H9 (cell line): ENCODE measurements around the gene PSMD8. TPM values are rescaled to one million over a fixed set of nuclear protein-coding genes. Genes with fewer than 3 reads are reported as not detected.

ENCODE experiments used
- DNase-seq: peaks from one replicate; pipeline ENCODE4 v3.0.0-alpha.2; 2017
- H2AFZ ChIP-seq: one replicate; pipeline ENCODE4 v1.6.1; 2013; ENCODE audit warnings: mild to moderate bottlenecking, low read length, control low read depth, moderate library complexity
- H2AK5ac ChIP-seq: 2 replicates; pipeline ENCODE4 v1.6.1; 2013; ENCODE audit warnings: low read length, control low read depth, mixed read lengths; ENCODE audit not compliant: insufficient read length
- H2BK120ac ChIP-seq: one replicate; pipeline ENCODE4 v1.6.1; 2013; ENCODE audit warnings: low read depth, mild to moderate bottlenecking, low read length, control low read depth, inconsistent platforms; ENCODE audit not compliant: poor library complexity, severe bottlenecking
- H2BK12ac ChIP-seq: 2 replicates; pipeline ENCODE4 v1.6.1; 2013; ENCODE audit warnings: low read length, control low read depth, mixed read lengths, low read depth; ENCODE audit not compliant: insufficient read length
- H2BK15ac ChIP-seq: 2 replicates; pipeline ENCODE4 v1.6.1; 2013; ENCODE audit warnings: low read depth, low read length, control low read depth
- H2BK20ac ChIP-seq: one replicate; pipeline ENCODE4 v1.6.1; 2013; ENCODE audit warnings: low read depth, mild to moderate bottlenecking, low read length, control low read depth, inconsistent platforms; ENCODE audit not compliant: poor library complexity, severe bottlenecking
- H2BK5ac ChIP-seq: 2 replicates; pipeline ENCODE4 v1.6.1; 2013; ENCODE audit warnings: low read length, control low read depth, mixed read lengths; ENCODE audit not compliant: insufficient read length
- H3K14ac ChIP-seq: 2 replicates; pipeline ENCODE4 v1.6.1; 2013; ENCODE audit warnings: low read length, control low read depth; ENCODE audit not compliant: insufficient read depth
- H3K18ac ChIP-seq: 2 replicates; pipeline ENCODE4 v1.6.1; 2013; ENCODE audit warnings: low read depth, mild to moderate bottlenecking, mixed read lengths, low read length, control low read depth; ENCODE audit not compliant: insufficient read length
- H3K23ac ChIP-seq: 2 replicates; pipeline ENCODE4 v1.6.1; 2013; ENCODE audit warnings: low read length, control low read depth, mixed read lengths, low read depth; ENCODE audit not compliant: insufficient read length
- H3K23me2 ChIP-seq: 2 replicates; pipeline ENCODE4 v1.6.1; 2013; ENCODE audit warnings: low read depth, mild to moderate bottlenecking, mixed read lengths, low read length, control low read depth; ENCODE audit not compliant: insufficient read length, poor library complexity, severe bottlenecking
- H3K27ac ChIP-seq: 2 replicates; pipeline ENCODE4 v1.5.1; 2013; ENCODE audit warnings: low read length, control low read depth, mixed read lengths, low read depth; ENCODE audit not compliant: insufficient read length
- H3K27me3 ChIP-seq: 2 replicates; pipeline ENCODE4 v1.6.1; 2013; ENCODE audit warnings: low read length, control low read depth, inconsistent platforms; ENCODE audit not compliant: insufficient read depth
- H3K4ac ChIP-seq: 2 replicates; pipeline ENCODE4 v1.6.1; 2013; ENCODE audit warnings: low read depth, mild to moderate bottlenecking, control low read depth, inconsistent platforms, low read length, moderate library complexity
- H3K4me1 ChIP-seq: 2 replicates; pipeline ENCODE4 v1.6.1; 2013; ENCODE audit warnings: low read length, control low read depth, inconsistent platforms; ENCODE audit not compliant: insufficient read depth
- H3K4me2 ChIP-seq: 2 replicates; pipeline ENCODE4 v1.6.1; 2013; ENCODE audit warnings: low read length, control low read depth, mixed read lengths; ENCODE audit not compliant: insufficient read length, insufficient read depth
- H3K56ac ChIP-seq: 2 replicates; pipeline ENCODE4 v1.6.1; 2013; ENCODE audit warnings: low read depth, mild to moderate bottlenecking, mixed read lengths, low read length, control low read depth; ENCODE audit not compliant: insufficient read length
- H3K79me1 ChIP-seq: 2 replicates; pipeline ENCODE4 v1.6.1; 2013; ENCODE audit warnings: low read depth, mild to moderate bottlenecking, moderate library complexity, low read length, control low read depth, inconsistent platforms; ENCODE audit not compliant: insufficient read depth, poor library complexity, severe bottlenecking
- H3K79me2 ChIP-seq: 2 replicates; pipeline ENCODE4 v1.6.1; 2013; ENCODE audit warnings: low read length, control low read depth, inconsistent platforms; ENCODE audit not compliant: insufficient read depth
- H3K9ac ChIP-seq: 2 replicates; pipeline ENCODE4 v1.6.1; 2013; ENCODE audit warnings: low read length, control low read depth, mixed read lengths; ENCODE audit not compliant: insufficient read length; ENCODE audit errors: extremely low read depth
- H3K9me3 ChIP-seq: one replicate; pipeline ENCODE4 v1.6.1; 2013; ENCODE audit warnings: low read depth, low read length, inconsistent platforms; ENCODE audit not compliant: control insufficient read depth
- H3T11ph ChIP-seq: one replicate; pipeline ENCODE4 v1.6.1; 2013; ENCODE audit warnings: mild to moderate bottlenecking, low read length, control low read depth, inconsistent platforms
- H4K20me1 ChIP-seq: one replicate; pipeline ENCODE4 v1.6.1; 2013; ENCODE audit not compliant: control insufficient read depth, insufficient read length, insufficient read depth
- H4K5ac ChIP-seq: 2 replicates; pipeline ENCODE4 v1.6.1; 2013; ENCODE audit warnings: low read depth, mild to moderate bottlenecking, mixed read lengths, low read length, control low read depth; ENCODE audit not compliant: insufficient read length
- H4K8ac ChIP-seq: replicated peaks from 2 replicates; pipeline ENCODE4 v1.6.1; 2013; ENCODE audit warnings: low read length, control low read depth, mixed read lengths, low read depth; ENCODE audit not compliant: insufficient read length
- H4K91ac ChIP-seq: 2 replicates; pipeline ENCODE4 v1.6.1; 2013; ENCODE audit warnings: low read depth, mild to moderate bottlenecking, moderate library complexity, mixed read lengths, low read length, control low read depth; ENCODE audit not compliant: insufficient read length
- H3K27ac Mint-ChIP-seq, 3 experiments: 2 replicates in 2 of 3; 3 replicates in 1 of 3; pipeline ENCODE4 v1.8.0; 2020 to 2021; ENCODE audit warnings: mixed read lengths in 3 of 3, mild to moderate bottlenecking in 1 of 3, moderate library complexity in 1 of 3
- H3K27me3 Mint-ChIP-seq: 2 replicates; pipeline ENCODE4 v1.8.0; 2021; ENCODE audit warnings: low read depth, mild to moderate bottlenecking, moderate library complexity, mixed read lengths
- H3K36me3 Mint-ChIP-seq, 3 experiments: 2 replicates in 2 of 3; 3 replicates in 1 of 3; pipeline ENCODE4 v1.8.0; 2020 to 2021; ENCODE audit warnings: low read depth in 3 of 3, mixed read lengths in 3 of 3; ENCODE audit not compliant: insufficient read depth in 1 of 3
- H3K4me1 Mint-ChIP-seq, 2 experiments: 2 replicates each; pipeline ENCODE4 v1.8.0; 2020; ENCODE audit warnings: mixed read lengths in 2 of 2
- H3K4me3 Mint-ChIP-seq, 2 experiments: 2 replicates in 1 of 2; 3 replicates in 1 of 2; pipeline ENCODE4 v1.8.0; 2020 to 2021; ENCODE audit warnings: mild to moderate bottlenecking in 2 of 2, mixed read lengths in 2 of 2, moderate library complexity in 1 of 2
- H3K9me3 Mint-ChIP-seq, 2 experiments: 2 replicates in 1 of 2; 3 replicates in 1 of 2; pipeline ENCODE4 v1.8.0; 2020; ENCODE audit warnings: mild to moderate bottlenecking in 2 of 2, mixed read lengths in 2 of 2, moderate library complexity in 1 of 2
- CTCF ChIP-seq: fragments of 200-600 bp; sonication (generic); conservative IDR thresholded peaks from 3 replicates; pipeline ENCODE4 v1.8.0; 2021; ENCODE audit warnings: antibody characterized with exemption, mild to moderate bottlenecking
- WGBS: extraction: QIAGEN DNeasy Blood & Tissue Kit; methylation state at CpG from one replicate; pipeline ENCODE4 v1.1.7; 2013; ENCODE audit warnings: missing lambda C conversion rate, low lambda C conversion rate, mixed read lengths; ENCODE audit not compliant: insufficient read length; ENCODE audit errors: extremely low coverage; 5-methylcytosine and 5-hydroxymethylcytosine counted together
- total RNA-seq: library from RNA; stranded (reverse); gene quantifications from 2 replicates; pipeline ENCODE4 v1.2.1, GENCODE V29; 2021

Gene PSMD8
- total RNA-seq, 1 experiment from 2014 or later: 189 TPM

GRCh38 chr19:38399537-38399936 is 25.2 kb downstream of the PSMD8 start:
- Histone ChIP-seq H2AFZ (no peak overlapping the region), H3K27me3 (peaks cover 3% of the 10 kb centered on the region; the same call in 1 of the 2 replicates), H4K5ac (no peak overlapping the region), H3K18ac (no peak overlapping the region), H3K23ac (no peak overlapping the region), H3K56ac (no peak overlapping the region), H3K23me2 (peaks cover 9% of the 10 kb centered on the region), H3K4me2 (no peak overlapping the region), H3K27ac (no peak overlapping the region), H3K9me3 (no peaks in the 10 kb centered on the region), H2BK5ac (no peak overlapping the region), H4K8ac (no peak overlapping the region), H2BK12ac (no peak overlapping the region), H3K79me2 (no peaks in the 10 kb centered on the region), H3T11ph (no peak overlapping the region), H3K4me1 (no peaks in the 10 kb centered on the region), H2BK20ac (no peak overlapping the region), H4K20me1 (no peaks in the 10 kb centered on the region), H2AK5ac (no peak overlapping the region), H3K9ac (no peak overlapping the region), H3K4ac (no peak overlapping the region), H3K14ac (no peak overlapping the region), H2BK120ac (no peak overlapping the region), H4K91ac (no peak overlapping the region), H3K79me1 (no peaks in the 10 kb centered on the region), H2BK15ac (no peak overlapping the region)
- TF ChIP-seq CTCF: no peak
- no CpG with 5 or more reads among the region's 1 CpG for WGBS
- H3K27ac Mint-ChIP-seq: no peak overlapping the region
- no peaks in the 10 kb centered on the region for H3K9me3 Mint-ChIP-seq
- peaks cover 67% of the 10 kb centered on the region for H3K27me3 Mint-ChIP-seq
- H3K36me3 Mint-ChIP-seq: peaks cover 9 to 13% (median 10%) of the 10 kb centered on the region in 3 experiments
- DNase-seq: no peak
- H3K4me3 Mint-ChIP-seq: no peak overlapping the region; a peak in 1 of 5 replicates
- peaks cover 8 to 12% of the 10 kb centered on the region in 2 experiments for H3K4me1 Mint-ChIP-seq
